Calu3 (cell line): ENCODE measurements around the gene HES3. TPM values are rescaled to one million over a fixed set of nuclear protein-coding genes. Genes with fewer than 3 reads are reported as not detected.
A peak's percentile ranks its signal among the peaks of the same experiment; 100 is the strongest.

Experiments used
- BruUV-seq: library from RNA; stranded (reverse); fragments of 400-500 nt; replicated peaks from 2 replicates; lab custom pipeline; 2021; lab: Mats Ljungman, UMichigan
- CTCF ChIA-PET: fragments of 300-600 bp; sonication (Branson Sonifier 250); formaldehyde crosslinking; loops from one replicate; lab custom pipeline; 2022; ENCODE audit warnings: antibody characterized with exemption; lab: Charles Lee
- DNase-seq: peaks from one replicate; pipeline ENCODE4 v3.0.0; 2022
- H3K27ac Mint-ChIP-seq: one replicate; pipeline ENCODE4 v1.8.0; 2022; ENCODE audit warnings: mixed read lengths; ENCODE audit not compliant: unreplicated experiment
- H3K27me3 Mint-ChIP-seq: one replicate; pipeline ENCODE4 v1.8.0; 2022; ENCODE audit warnings: mixed read lengths; ENCODE audit not compliant: unreplicated experiment
- H3K36me3 Mint-ChIP-seq: one replicate; pipeline ENCODE4 v1.8.0; 2022; ENCODE audit warnings: mild to moderate bottlenecking, moderate library complexity, mixed read lengths; ENCODE audit not compliant: insufficient read depth, unreplicated experiment
- H3K4me1 Mint-ChIP-seq: one replicate; pipeline ENCODE4 v1.8.0; 2022; ENCODE audit warnings: mild to moderate bottlenecking, low read depth, mixed read lengths; ENCODE audit not compliant: unreplicated experiment
- H3K4me3 Mint-ChIP-seq: one replicate; pipeline ENCODE4 v1.8.0; 2022; ENCODE audit warnings: mild to moderate bottlenecking, low read depth, moderate library complexity, mixed read lengths; ENCODE audit not compliant: unreplicated experiment
- H3K9me3 Mint-ChIP-seq: one replicate; pipeline ENCODE4 v1.8.0; 2022; ENCODE audit warnings: low read depth, mixed read lengths; ENCODE audit not compliant: unreplicated experiment
- intact Hi-C: fragments of 100-400 bp; cut with micrococcal nuclease; formaldehyde crosslinking; loops from one replicate; pipeline ENCODE4 v1.10.0; 2022; ENCODE audit not compliant: unreplicated experiment
- total RNA-seq: library from RNA; stranded (reverse); gene quantifications from 2 replicates; pipeline ENCODE4 v1.2.3, GENCODE V29; 2022
- TF ChIP-seq, protein P1 (sequence below): fragments of 200-600 bp; IDR thresholded peaks from one replicate; pipeline ENCODE4 v1.8.0; 2022; ENCODE audit warnings: antibody characterized with exemption; ENCODE audit not compliant: unreplicated experiment

The HES3 gene
- total RNA-seq, 1 experiment from 2014 or later: not detected

DNA sequence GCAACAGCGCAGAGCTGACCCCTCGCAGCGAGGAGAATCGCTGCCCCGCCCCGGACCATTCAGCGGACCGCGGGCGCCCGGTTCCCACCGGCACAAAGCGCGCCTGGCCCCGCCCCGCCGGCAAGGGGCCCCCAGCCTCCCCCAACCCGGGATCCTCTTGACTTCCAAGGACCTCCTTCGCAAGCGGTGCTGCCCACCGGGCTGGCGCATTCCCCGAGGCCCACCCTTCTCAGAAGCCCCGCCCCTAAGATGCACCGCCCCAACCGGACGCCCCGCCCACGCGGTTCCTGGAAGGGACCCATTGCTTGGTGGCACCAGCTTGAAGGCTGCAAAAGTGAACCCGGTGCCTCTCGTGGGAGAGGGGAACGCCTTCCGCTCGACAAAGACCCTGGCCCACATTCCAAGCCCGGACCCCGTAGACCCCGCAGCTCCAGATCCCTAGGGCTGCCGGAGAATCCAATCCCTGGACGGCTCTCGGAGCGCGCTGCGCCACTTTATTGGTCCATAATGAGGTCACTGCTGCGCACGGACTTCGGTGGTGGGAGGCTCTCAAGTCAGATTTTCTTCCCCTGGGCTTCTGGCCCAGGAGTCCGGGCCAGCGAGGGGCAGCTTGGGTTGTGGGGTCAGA lies 2.0 kb downstream of the HES3 start:
- peaks cover 57% of the 10 kb centered on the region for H3K27me3 Mint-ChIP-seq
- no peak for DNase-seq
- H3K36me3 Mint-ChIP-seq: peaks cover 8% of the 10 kb centered on the region
- H3K9me3 Mint-ChIP-seq: no peaks in the 10 kb centered on the region
- H3K4me3 Mint-ChIP-seq: peak overlapping the region; percentile 29
- TF ChIP-seq, protein P1, sequence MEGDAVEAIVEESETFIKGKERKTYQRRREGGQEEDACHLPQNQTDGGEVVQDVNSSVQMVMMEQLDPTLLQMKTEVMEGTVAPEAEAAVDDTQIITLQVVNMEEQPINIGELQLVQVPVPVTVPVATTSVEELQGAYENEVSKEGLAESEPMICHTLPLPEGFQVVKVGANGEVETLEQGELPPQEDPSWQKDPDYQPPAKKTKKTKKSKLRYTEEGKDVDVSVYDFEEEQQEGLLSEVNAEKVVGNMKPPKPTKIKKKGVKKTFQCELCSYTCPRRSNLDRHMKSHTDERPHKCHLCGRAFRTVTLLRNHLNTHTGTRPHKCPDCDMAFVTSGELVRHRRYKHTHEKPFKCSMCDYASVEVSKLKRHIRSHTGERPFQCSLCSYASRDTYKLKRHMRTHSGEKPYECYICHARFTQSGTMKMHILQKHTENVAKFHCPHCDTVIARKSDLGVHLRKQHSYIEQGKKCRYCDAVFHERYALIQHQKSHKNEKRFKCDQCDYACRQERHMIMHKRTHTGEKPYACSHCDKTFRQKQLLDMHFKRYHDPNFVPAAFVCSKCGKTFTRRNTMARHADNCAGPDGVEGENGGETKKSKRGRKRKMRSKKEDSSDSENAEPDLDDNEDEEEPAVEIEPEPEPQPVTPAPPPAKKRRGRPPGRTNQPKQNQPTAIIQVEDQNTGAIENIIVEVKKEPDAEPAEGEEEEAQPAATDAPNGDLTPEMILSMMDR: no peak
- intact Hi-C loops: loop anchor here (2.0 to 10.0 kb wide), 4 partner anchors 137 to 193 kb away; no protein-coding TSS in a partner anchor
- H3K27ac Mint-ChIP-seq: no peak overlapping the region
- no peaks in the 10 kb centered on the region for H3K4me1 Mint-ChIP-seq
- BruUV-seq: no TSS peak
- CTCF ChIA-PET: interaction anchor here (0.6 to 1.8 kb wide), 5 partner anchors 78 to 621 kb away, joined by 3 to 8 read pairs (median 3); no protein-coding TSS in a partner anchor

GRCh38 chr1:6246497-6247467 lies 2.8 kb downstream of the HES3 start:
- H3K4me1 Mint-ChIP-seq: no peaks in the 10 kb centered on the region
- peaks cover 49% of the 10 kb centered on the region for H3K27me3 Mint-ChIP-seq
- CTCF ChIA-PET: interaction anchor here (0.6 to 1.3 kb wide), 4 partner anchors 86 to 194 kb away, joined by 3 to 4 read pairs (median 3); no protein-coding TSS in a partner anchor
- H3K36me3 Mint-ChIP-seq: peaks cover 8% of the 10 kb centered on the region
- DNase-seq: peak; percentile 81
- no peak overlapping the region for H3K27ac Mint-ChIP-seq
- intact Hi-C loops: loop anchor here (1.0 to 10.0 kb wide), 3 partner anchors 97 to 191 kb away; no protein-coding TSS in a partner anchor
- peak overlapping the region; percentile 29 for H3K4me3 Mint-ChIP-seq
- no TSS peak for BruUV-seq
- no peaks in the 10 kb centered on the region for H3K9me3 Mint-ChIP-seq
- TF ChIP-seq, protein P1: peak; percentile 91

DNA sequence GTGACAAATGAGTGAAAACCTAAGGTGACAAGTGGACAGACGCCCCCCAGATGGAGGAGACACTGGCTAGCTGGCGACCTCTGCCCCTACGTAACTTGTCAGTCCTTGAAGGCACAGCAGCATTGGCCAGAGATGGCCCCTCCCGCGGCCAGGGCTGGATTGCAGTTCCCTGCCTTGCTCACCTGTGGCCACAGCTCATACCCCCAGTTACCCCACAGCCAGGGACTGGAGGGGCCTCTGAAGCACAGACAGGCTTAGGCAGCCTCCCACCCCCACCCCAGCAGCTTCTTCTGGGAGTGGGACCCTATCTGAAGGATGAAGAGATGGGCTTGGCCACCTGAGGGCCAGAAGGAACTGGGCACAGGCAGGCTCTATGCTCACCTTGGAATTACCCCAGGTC lies 3.7 kb downstream of the HES3 start:
- no peaks in the 10 kb centered on the region for H3K9me3 Mint-ChIP-seq
- peaks cover 47% of the 10 kb centered on the region for H3K27me3 Mint-ChIP-seq

More for the DNA sequence above, 3.7 kb downstream of the HES3 start:
- DNase-seq: no peak
- CTCF ChIA-PET: no interaction called here
- intact Hi-C loops: loop anchor here (1.0 to 10.0 kb wide), 3 partner anchors 96 to 190 kb away; no protein-coding TSS in a partner anchor
- BruUV-seq: no TSS peak
- TF ChIP-seq, protein P1: no peak
- Mint-ChIP-seq H3K4me3 (no peak overlapping the region), H3K36me3 (peaks cover 8% of the 10 kb centered on the region), H3K4me1 (no peaks in the 10 kb centered on the region), H3K27ac (no peak overlapping the region)
